Measurements from ENCODE around the gene RTN1. TPM values are rescaled to one million over a fixed set of nuclear protein-coding genes. Genes with fewer than 3 reads are reported as not detected.

The RTN1 gene
- total and polyA plus RNA-seq, 2 of the 8 experiments (the other 6 are each of a cell fraction or from before 2014, with no cell fraction given) = 2.8 to 4.9 TPM

GRCh38 chr14:59890676-59891075 is 20.1 kb upstream of the RTN1 start:
- H3K23ac ChIP-seq (ENCODE audit: insufficient read length) = no peak overlapping the region
- H3K79me1 ChIP-seq (ENCODE audit: low read depth, low read length) = no peaks in the 10 kb centered on the region
- H3K4me1 ChIP-seq (replicated peaks in 1 of 4; ENCODE audit: control insufficient read depth in 3 of 4, insufficient read depth in 4 of 4, low read length in 3 of 4) = no peaks in the 10 kb centered on the region
- no peaks in the 10 kb centered on the region for H3K36me3 ChIP-seq (ENCODE audit: control insufficient read depth in 2 of 4, insufficient read depth in 4 of 4, low read length in 3 of 4)
- H3K27ac ChIP-seq (ENCODE audit: low read depth, low read length) = no peak overlapping the region
- no peak overlapping the region for H4K5ac ChIP-seq (ENCODE audit: insufficient read length, low read depth, low read length)
- no peak overlapping the region for H3K9ac ChIP-seq (replicated peaks in 1 of 4; ENCODE audit: extremely low read depth in 1 of 4, low read depth in 3 of 4, low read length in 3 of 4)
- FAIRE-seq (no peak), DNase-seq (ENCODE audit: low read depth in 1 of 2, low spot score in 2 of 2) (no peak)
- no peak overlapping the region for H3K18ac ChIP-seq (ENCODE audit: extremely low read depth, low read length)
- H2AK5ac ChIP-seq (ENCODE audit: low read depth, low read length) = no peak overlapping the region
- H3K23me2 ChIP-seq (ENCODE audit: low read depth, low read length) = no peaks in the 10 kb centered on the region
- no peak overlapping the region for H2AFZ ChIP-seq (ENCODE audit: low read length)
- ChIA-PET CTCF (ENCODE audit: partially characterized antibody) (interaction anchor here (1.2 to 3.7 kb wide), 5 partner anchors 7 to 258 kb away, joined by 3 to 24 read pairs (median 5); partner anchors contain the start of gene RTN1), POLR2A (ENCODE audit: partially characterized antibody) (no interaction called here)
- no peak overlapping the region for H3K4me2 ChIP-seq (ENCODE audit: insufficient read depth in 1 of 2, low read depth in 2 of 2, low read length in 2 of 2)
- no peaks in the 10 kb centered on the region for H3K79me2 ChIP-seq (ENCODE audit: control insufficient read depth in 1 of 2, insufficient read depth in 2 of 2, low read length in 2 of 2)
- no peaks in the 10 kb centered on the region for H3K9me3 ChIP-seq (ENCODE audit: insufficient read depth in 2 of 2, low read depth in 1 of 2, low read length in 1 of 2)
- TF ChIP-seq USF2 (IDR thresholded peaks at IDR 0.05; ENCODE audit: low read length) (no peak), MAFK (IDR thresholded peaks at IDR 0.05; ENCODE audit: low read depth, low read length) (no peak), SP2 (IDR thresholded peaks at IDR 0.05; ENCODE audit: low read length) (no peak), KDM1A (IDR thresholded peaks at IDR 0.05; ENCODE audit: borderline replicate concordance, low read length) (no peak)
- H4K8ac ChIP-seq (ENCODE audit: extremely low read depth, insufficient read depth, low read length) = no peak overlapping the region
- WGBS, 2 experiments (ENCODE audit: extremely low coverage in 1 of 2, insufficient coverage in 1 of 2, insufficient read length in 1 of 2, insufficient replicate concordance in 2 of 2, low coverage in 1 of 2, low lambda C conversion rate in 2 of 2, missing lambda C conversion rate in 1 of 2) = 89% methylated on average over 2 of the region's 2 CpGs; no CpG with 5 or more reads in 1 of the 2 experiments
- H3K4me3 ChIP-seq (ENCODE audit: extremely low read depth in 1 of 4, insufficient read depth in 2 of 4, low read depth in 3 of 4, low read length in 4 of 4) = no peak overlapping the region
- no peak overlapping the region for H2BK20ac ChIP-seq (ENCODE audit: low read length)
- no peak overlapping the region for H2BK120ac ChIP-seq (replicated peaks; ENCODE audit: low read depth, low read length)
- H2BK5ac ChIP-seq (ENCODE audit: low read depth, low read length) = no peak overlapping the region
- no peak overlapping the region for H2BK12ac ChIP-seq (ENCODE audit: low read depth, low read length)
- no peak overlapping the region for H3K4ac ChIP-seq (replicated peaks; ENCODE audit: insufficient read length, low read depth, low read length)
- H4K20me1 ChIP-seq (replicated peaks in 1 of 2; ENCODE audit: control insufficient read depth in 1 of 2, insufficient read depth in 2 of 2, low read length in 2 of 2) = no peaks in the 10 kb centered on the region
- H4K91ac ChIP-seq (replicated peaks; ENCODE audit: insufficient read length, low read length) = no peak overlapping the region
- no peak overlapping the region for H3K14ac ChIP-seq (ENCODE audit: insufficient read length)
- no peak overlapping the region for H3K56ac ChIP-seq (replicated peaks; ENCODE audit: insufficient read length, low read depth, low read length)
- no peaks in the 10 kb centered on the region for H3K27me3 ChIP-seq (replicated peaks in 1 of 4; ENCODE audit: control insufficient read depth in 3 of 4, extremely low read depth in 1 of 4, insufficient read depth in 3 of 4, low read length in 3 of 4)
- no peak overlapping the region for H2BK15ac ChIP-seq (ENCODE audit: low read length)

Data from H1 (cell line).